ENCODE results near the gene GGTLC2.
"Not testable (repeated sequence)": the region's sequence is repeated elsewhere in the genome, so short reads cannot be mapped to it uniquely, and the experiment has no call there.

Gene GGTLC2

GRCh38 chr22:22650398-22650797 is 6.0 kb downstream of the GGTLC2 start:
- H3K27ac ChIP-seq (ENCODE audit: insufficient read depth in 1 of 2, low read depth in 1 of 2, low read length in 2 of 2, poor library complexity in 1 of 2, severe bottlenecking in 2 of 2); H3K27me3 ChIP-seq (replicated peaks in 2 of 5; ENCODE audit: control insufficient read depth in 4 of 5, insufficient read depth in 5 of 5, low read length in 4 of 5); H3K4me1 ChIP-seq (ENCODE audit: control extremely low read depth in 1 of 4, control insufficient read depth in 4 of 4, insufficient read depth in 4 of 4, low read length in 3 of 4); H3K36me3 ChIP-seq (ENCODE audit: control insufficient read depth in 4 of 4, insufficient read depth in 4 of 4, low read length in 3 of 4); CTCF ChIA-PET; H3K4me3 ChIP-seq (ENCODE audit: control insufficient read depth in 1 of 7, extremely low read depth in 1 of 7, insufficient read depth in 4 of 7, low read depth in 2 of 7, low read length in 6 of 7); POLR2A ChIA-PET; DNase-seq; H3K9me3 ChIP-seq (ENCODE audit: control extremely low read depth in 1 of 5, control insufficient read depth in 4 of 5, insufficient read depth in 2 of 5, low read depth in 1 of 5, low read length in 4 of 5): not testable (repeated sequence)
- WGBS (ENCODE audit: insufficient coverage) = no CpG with 5 or more reads among the region's 9 CpGs

- POLR2A ChIA-PET; DNase-seq; H3K36me3 ChIP-seq (ENCODE audit: control insufficient read depth in 4 of 4, insufficient read depth in 4 of 4, low read length in 3 of 4); H3K27me3 ChIP-seq (replicated peaks in 2 of 5; ENCODE audit: control insufficient read depth in 4 of 5, insufficient read depth in 5 of 5, low read length in 4 of 5); CTCF ChIA-PET; H3K9me3 ChIP-seq (ENCODE audit: control extremely low read depth in 1 of 5, control insufficient read depth in 4 of 5, insufficient read depth in 2 of 5, low read depth in 1 of 5, low read length in 4 of 5); H3K27ac ChIP-seq (ENCODE audit: insufficient read depth in 1 of 2, low read depth in 1 of 2, low read length in 2 of 2, poor library complexity in 1 of 2, severe bottlenecking in 2 of 2); H3K4me3 ChIP-seq (ENCODE audit: control insufficient read depth in 1 of 7, extremely low read depth in 1 of 7, insufficient read depth in 4 of 7, low read depth in 2 of 7, low read length in 6 of 7); H3K4me1 ChIP-seq (ENCODE audit: control extremely low read depth in 1 of 4, control insufficient read depth in 4 of 4, insufficient read depth in 4 of 4, low read length in 3 of 4): not testable (repeated sequence)
- 100% methylated on average over 1 of the region's 8 CpGs for WGBS (ENCODE audit: insufficient coverage)
Observed at GRCh38 chr22:22650803-22651515, 6.5 kb downstream of the GGTLC2 start.

GRCh38 chr22:22651593-22651992 is 7.2 kb downstream of the GGTLC2 start:
- H3K36me3 ChIP-seq (ENCODE audit: control insufficient read depth in 4 of 4, insufficient read depth in 4 of 4, low read length in 3 of 4); CTCF ChIA-PET; H3K9me3 ChIP-seq (ENCODE audit: control extremely low read depth in 1 of 5, control insufficient read depth in 4 of 5, insufficient read depth in 2 of 5, low read depth in 1 of 5, low read length in 4 of 5); H3K4me3 ChIP-seq (ENCODE audit: control insufficient read depth in 1 of 7, extremely low read depth in 1 of 7, insufficient read depth in 4 of 7, low read depth in 2 of 7, low read length in 6 of 7); POLR2A ChIA-PET; H3K27ac ChIP-seq (ENCODE audit: insufficient read depth in 1 of 2, low read depth in 1 of 2, low read length in 2 of 2, poor library complexity in 1 of 2, severe bottlenecking in 2 of 2); H3K4me1 ChIP-seq (ENCODE audit: control extremely low read depth in 1 of 4, control insufficient read depth in 4 of 4, insufficient read depth in 4 of 4, low read length in 3 of 4); H3K27me3 ChIP-seq (replicated peaks in 2 of 5; ENCODE audit: control insufficient read depth in 4 of 5, insufficient read depth in 5 of 5, low read length in 4 of 5): not testable (repeated sequence)
- WGBS (ENCODE audit: insufficient coverage) = no CpG with 5 or more reads among the region's 10 CpGs
- DNase-seq = peak in 2 of 3 donors; percentile 42 to 45

GRCh38 chr22:22652102-22652501 is 7.7 kb downstream of the GGTLC2 start:
- H3K4me3 ChIP-seq (ENCODE audit: control insufficient read depth in 1 of 7, extremely low read depth in 1 of 7, insufficient read depth in 4 of 7, low read depth in 2 of 7, low read length in 6 of 7); POLR2A ChIA-PET; H3K9me3 ChIP-seq (ENCODE audit: control extremely low read depth in 1 of 5, control insufficient read depth in 4 of 5, insufficient read depth in 2 of 5, low read depth in 1 of 5, low read length in 4 of 5); H3K4me1 ChIP-seq (ENCODE audit: control extremely low read depth in 1 of 4, control insufficient read depth in 4 of 4, insufficient read depth in 4 of 4, low read length in 3 of 4); H3K27me3 ChIP-seq (replicated peaks in 2 of 5; ENCODE audit: control insufficient read depth in 4 of 5, insufficient read depth in 5 of 5, low read length in 4 of 5); H3K36me3 ChIP-seq (ENCODE audit: control insufficient read depth in 4 of 4, insufficient read depth in 4 of 4, low read length in 3 of 4); CTCF ChIA-PET; H3K27ac ChIP-seq (ENCODE audit: insufficient read depth in 1 of 2, low read depth in 1 of 2, low read length in 2 of 2, poor library complexity in 1 of 2, severe bottlenecking in 2 of 2): not testable (repeated sequence)
- peak in 1 of 3 donors; percentile 8 for DNase-seq
- WGBS (ENCODE audit: insufficient coverage) = 79% methylated on average over 6 of the region's 12 CpGs

- H3K27ac ChIP-seq (ENCODE audit: insufficient read depth in 1 of 2, low read depth in 1 of 2, low read length in 2 of 2, poor library complexity in 1 of 2, severe bottlenecking in 2 of 2); H3K4me1 ChIP-seq (ENCODE audit: control extremely low read depth in 1 of 4, control insufficient read depth in 4 of 4, insufficient read depth in 4 of 4, low read length in 3 of 4); DNase-seq; H3K9me3 ChIP-seq (ENCODE audit: control extremely low read depth in 1 of 5, control insufficient read depth in 4 of 5, insufficient read depth in 2 of 5, low read depth in 1 of 5, low read length in 4 of 5); H3K36me3 ChIP-seq (ENCODE audit: control insufficient read depth in 4 of 4, insufficient read depth in 4 of 4, low read length in 3 of 4); H3K4me3 ChIP-seq (ENCODE audit: control insufficient read depth in 1 of 7, extremely low read depth in 1 of 7, insufficient read depth in 4 of 7, low read depth in 2 of 7, low read length in 6 of 7); POLR2A ChIA-PET; CTCF ChIA-PET; H3K27me3 ChIP-seq (replicated peaks in 2 of 5; ENCODE audit: control insufficient read depth in 4 of 5, insufficient read depth in 5 of 5, low read length in 4 of 5): not testable (repeated sequence)
- WGBS (ENCODE audit: insufficient coverage) = 84% methylated on average over 4 of the region's 6 CpGs
Observed at GRCh38 chr22:22652573-22652972, 8.2 kb downstream of the GGTLC2 start.

GRCh38 chr22:22653677-22654381 is 9.4 kb downstream of the GGTLC2 start:
- POLR2A ChIA-PET; H3K27ac ChIP-seq (ENCODE audit: insufficient read depth in 1 of 2, low read depth in 1 of 2, low read length in 2 of 2, poor library complexity in 1 of 2, severe bottlenecking in 2 of 2); H3K36me3 ChIP-seq (ENCODE audit: control insufficient read depth in 4 of 4, insufficient read depth in 4 of 4, low read length in 3 of 4); CTCF ChIA-PET; H3K4me1 ChIP-seq (ENCODE audit: control extremely low read depth in 1 of 4, control insufficient read depth in 4 of 4, insufficient read depth in 4 of 4, low read length in 3 of 4); H3K9me3 ChIP-seq (ENCODE audit: control extremely low read depth in 1 of 5, control insufficient read depth in 4 of 5, insufficient read depth in 2 of 5, low read depth in 1 of 5, low read length in 4 of 5); H3K4me3 ChIP-seq (ENCODE audit: control insufficient read depth in 1 of 7, extremely low read depth in 1 of 7, insufficient read depth in 4 of 7, low read depth in 2 of 7, low read length in 6 of 7); H3K27me3 ChIP-seq (replicated peaks in 2 of 5; ENCODE audit: control insufficient read depth in 4 of 5, insufficient read depth in 5 of 5, low read length in 4 of 5): not testable (repeated sequence)
- peak; percentile 13 to 53 (median 47) for DNase-seq
- WGBS (ENCODE audit: insufficient coverage) = no CpG with 5 or more reads among the region's 13 CpGs

- H3K27me3 ChIP-seq (replicated peaks in 2 of 5; ENCODE audit: control insufficient read depth in 4 of 5, insufficient read depth in 5 of 5, low read length in 4 of 5) = no peaks in the 10 kb centered on the region
- POLR2A ChIA-PET = no interaction called here
- H3K4me3 ChIP-seq (ENCODE audit: control insufficient read depth in 1 of 7, extremely low read depth in 1 of 7, insufficient read depth in 4 of 7, low read depth in 2 of 7, low read length in 6 of 7) = no peak overlapping the region
- H3K27ac ChIP-seq (ENCODE audit: insufficient read depth in 1 of 2, low read depth in 1 of 2, low read length in 2 of 2, poor library complexity in 1 of 2, severe bottlenecking in 2 of 2) = no peak overlapping the region
- H3K9me3 ChIP-seq (ENCODE audit: control extremely low read depth in 1 of 5, control insufficient read depth in 4 of 5, insufficient read depth in 2 of 5, low read depth in 1 of 5, low read length in 4 of 5) = no peaks in the 10 kb centered on the region
- CTCF ChIA-PET = interaction anchor here (1.2 to 1.5 kb wide), 4 partner anchors 11 to 222 kb away, joined by 3 to 9 read pairs (median 6); no protein-coding TSS in a partner anchor
- peaks cover 0 to 6% (median 4%) of the 10 kb centered on the region in 4 experiments for H3K4me1 ChIP-seq (ENCODE audit: control extremely low read depth in 1 of 4, control insufficient read depth in 4 of 4, insufficient read depth in 4 of 4, low read length in 3 of 4)
- no peaks in the 10 kb centered on the region for H3K36me3 ChIP-seq (ENCODE audit: control insufficient read depth in 4 of 4, insufficient read depth in 4 of 4, low read length in 3 of 4)
- peak in 1 of 3 donors; percentile 23 for DNase-seq
- WGBS (ENCODE audit: insufficient coverage) = 89% methylated on average over 8 of the region's 8 CpGs
Observed at GRCh38 chr22:22655452-22656290, 11.3 kb downstream of the GGTLC2 start.

Data from common myeloid progenitor, CD34-positive (primary cell).